Measurements from ENCODE around the gene KSR2. TPM values are rescaled to one million over a fixed set of nuclear protein-coding genes. Genes with fewer than 3 reads are reported as not detected.

KSR2 gene
- polyA plus RNA-seq, 1 experiment, result not detected

DNA sequence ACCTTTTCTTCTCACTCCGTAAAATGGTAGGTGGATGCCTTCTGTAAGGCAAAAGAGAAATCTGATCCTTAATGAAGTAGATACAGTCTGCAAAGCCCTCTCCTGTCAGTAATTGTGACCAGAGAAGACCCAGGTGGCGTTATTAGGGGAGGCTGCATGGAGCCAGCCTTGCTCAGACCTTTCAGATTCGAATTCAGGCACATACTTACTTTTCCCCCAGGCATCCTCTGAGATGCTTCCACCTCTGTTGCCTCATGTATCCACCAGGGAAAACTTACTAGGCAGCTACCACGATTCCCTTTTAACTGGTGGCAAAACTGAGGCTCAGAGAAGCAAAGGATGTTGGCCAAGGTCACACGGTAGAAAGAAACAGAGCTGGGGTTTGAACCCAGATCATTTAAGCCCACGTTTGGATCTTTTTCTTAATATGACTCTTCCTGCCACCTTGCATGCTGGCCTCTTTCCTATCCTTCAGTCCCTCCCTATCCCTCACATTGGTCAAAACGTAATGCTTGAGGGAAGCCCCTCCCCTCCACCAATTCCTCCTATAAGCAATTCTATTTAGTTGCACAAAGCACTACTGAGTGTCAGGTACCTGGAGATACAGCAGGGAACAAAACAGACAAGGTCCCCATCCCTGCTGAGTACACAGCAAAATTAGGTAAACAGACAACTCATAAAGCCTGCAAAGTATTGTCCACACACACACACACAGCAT lies 179.4 kb downstream of the KSR2 start:
- Histone ChIP-seq H3K4me3 (ENCODE audit: low read depth, low read length) (no peak overlapping the region), H3K27me3 (ENCODE audit: control insufficient read depth, insufficient read depth, low read length) (no peaks in the 10 kb centered on the region), H3K36me3 (ENCODE audit: control insufficient read depth, insufficient read depth, low read length) (no peaks in the 10 kb centered on the region)
- ChIA-PET CTCF (no interaction called here), POLR2A (no interaction called here)
- no peak for DNase-seq (ENCODE audit: low read depth)
- TF ChIP-seq CTCF (IDR thresholded peaks at IDR 0.05; ENCODE audit: insufficient read depth, low read depth, low read length), result no peak

DNA sequence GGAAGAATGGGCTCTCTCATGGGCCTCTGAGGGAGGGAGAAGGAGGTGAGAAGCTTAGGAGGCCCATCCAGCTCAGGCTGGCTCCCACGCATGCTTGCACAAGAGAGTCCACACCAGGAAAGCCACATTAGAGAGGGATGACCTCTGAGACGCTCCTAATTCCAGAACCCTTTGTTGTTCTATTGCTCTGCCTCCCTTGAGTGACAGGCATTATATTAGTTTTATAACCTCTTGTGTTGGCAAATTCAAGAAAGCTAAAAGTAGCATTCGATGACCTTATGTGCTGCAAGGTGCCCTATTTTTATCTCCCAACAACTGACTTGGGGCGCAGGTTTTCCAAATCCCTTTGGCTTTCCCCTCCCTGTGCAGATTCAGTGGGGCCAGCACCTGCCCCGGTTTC lies 190.1 kb downstream of the KSR2 start:
- TF ChIP-seq CTCF (IDR thresholded peaks at IDR 0.05; ENCODE audit: insufficient read depth, low read depth, low read length), result no peak
- POLR2A ChIA-PET, result no interaction called here
- no peak overlapping the region for H3K4me3 ChIP-seq (ENCODE audit: low read depth, low read length)
- CTCF ChIA-PET, result interaction anchor here (0.9 kb wide), 1 partner anchor 78 kb away, joined by 4 read pairs; no protein-coding TSS in a partner anchor
- DNase-seq (ENCODE audit: low read depth), result no peak
- H3K27me3 ChIP-seq (ENCODE audit: control insufficient read depth, insufficient read depth, low read length), result no peaks in the 10 kb centered on the region
- no peaks in the 10 kb centered on the region for H3K36me3 ChIP-seq (ENCODE audit: control insufficient read depth, insufficient read depth, low read length)

DNA sequence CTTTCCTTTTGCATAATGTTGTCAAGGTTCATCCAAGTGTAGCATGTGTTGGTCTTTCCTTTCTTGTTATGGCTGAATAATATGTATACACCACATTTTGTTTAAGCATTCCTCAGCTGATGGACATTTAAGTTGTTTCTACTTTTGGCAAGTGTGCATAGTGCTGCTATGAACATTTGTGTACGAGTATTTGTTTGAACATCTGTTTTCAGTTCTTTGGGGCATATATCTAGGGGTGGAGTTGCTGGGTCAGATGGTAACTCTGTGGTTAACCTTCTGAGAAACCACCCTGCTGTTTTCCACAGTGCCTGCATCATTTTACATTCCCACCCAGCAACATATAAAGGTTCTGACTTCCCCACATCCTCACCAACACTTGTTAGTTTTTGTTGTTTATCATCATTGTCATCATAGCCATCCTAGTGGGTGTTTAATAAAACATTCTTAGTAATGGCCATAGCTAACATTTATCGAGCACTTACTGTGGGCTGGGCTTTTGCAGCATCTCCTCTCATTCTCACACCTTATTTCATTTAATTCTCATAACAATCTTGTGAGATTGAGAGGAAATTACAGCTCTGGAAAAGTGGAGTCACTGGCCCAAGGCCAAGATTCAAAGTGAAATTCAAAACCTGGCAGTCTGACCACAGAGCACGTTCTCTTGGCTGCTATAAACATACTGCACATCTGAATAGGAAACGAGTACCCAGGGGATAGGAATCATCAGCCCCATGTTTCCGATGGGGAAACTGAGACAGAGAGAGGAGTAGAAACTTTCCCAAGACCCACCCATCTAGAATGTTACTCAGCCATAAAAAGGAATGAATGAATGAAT lies 193.6 kb downstream of the KSR2 start:
- Histone ChIP-seq H3K27me3 (ENCODE audit: control insufficient read depth, insufficient read depth, low read length) (no peaks in the 10 kb centered on the region), H3K4me3 (ENCODE audit: low read depth, low read length) (no peak overlapping the region), H3K36me3 (ENCODE audit: control insufficient read depth, insufficient read depth, low read length) (no peaks in the 10 kb centered on the region)
- TF ChIP-seq CTCF (IDR thresholded peaks at IDR 0.05; ENCODE audit: insufficient read depth, low read depth, low read length), result no peak
- DNase-seq (ENCODE audit: low read depth), result no peak
- POLR2A ChIA-PET, result no interaction called here
- CTCF ChIA-PET, result interaction anchor here (1.5 kb wide), 1 partner anchor 10 kb away, joined by 4 read pairs; no protein-coding TSS in a partner anchor

DNA sequence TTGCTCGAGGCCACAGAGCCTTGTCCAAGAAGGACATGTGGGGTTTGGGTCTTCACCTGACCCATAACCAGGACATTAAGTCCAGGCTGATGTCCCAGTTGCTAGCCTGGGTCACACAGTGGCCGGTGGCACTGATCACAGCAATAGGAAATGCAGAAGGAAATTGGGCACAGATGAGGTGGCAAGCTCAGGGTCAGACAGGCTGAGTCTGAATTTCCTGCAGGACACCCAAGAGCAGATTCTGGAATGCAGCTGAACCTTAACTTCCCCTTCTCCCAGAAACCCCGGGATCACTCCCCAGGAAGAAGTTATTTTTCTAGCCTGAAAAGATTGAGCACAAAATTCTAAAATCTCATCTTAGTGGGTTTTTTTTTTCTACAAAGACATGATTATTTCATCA lies 199.9 kb downstream of the KSR2 start:
- CTCF ChIA-PET, result no interaction called here
- H3K4me3 ChIP-seq (ENCODE audit: low read depth, low read length), result no peak overlapping the region
- TF ChIP-seq CTCF (IDR thresholded peaks at IDR 0.05; ENCODE audit: insufficient read depth, low read depth, low read length), result no peak
- no peaks in the 10 kb centered on the region for H3K36me3 ChIP-seq (ENCODE audit: control insufficient read depth, insufficient read depth, low read length)
- H3K27me3 ChIP-seq (ENCODE audit: control insufficient read depth, insufficient read depth, low read length), result no peaks in the 10 kb centered on the region
- no peak for DNase-seq (ENCODE audit: low read depth)
- POLR2A ChIA-PET, result no interaction called here

- DNase-seq (ENCODE audit: low read depth), result no peak
- ChIA-PET POLR2A (no interaction called here), CTCF (no interaction called here)
- TF ChIP-seq CTCF (IDR thresholded peaks at IDR 0.05; ENCODE audit: insufficient read depth, low read depth, low read length), result no peak
- H3K4me3 ChIP-seq (ENCODE audit: low read depth, low read length), result no peak overlapping the region
- H3K27me3 ChIP-seq (ENCODE audit: control insufficient read depth, insufficient read depth, low read length), result no peaks in the 10 kb centered on the region
- H3K36me3 ChIP-seq (ENCODE audit: control insufficient read depth, insufficient read depth, low read length), result no peaks in the 10 kb centered on the region
These were observed 202.8 kb downstream of the KSR2 start for GRCh38 chr12:117766008-117766407.

Data from BJ (cell line).